ENCODE results near the gene SLC44A3. TPM values are rescaled to one million over a fixed set of nuclear protein-coding genes. Genes with fewer than 3 reads are reported as not detected.

The SLC44A3 gene
- total RNA-seq, 5 donors from 2014 or later (not counting 1 experiment from before 2014, with no cell fraction given): 0.30 to 0.99 (median 0.74) TPM; not detected in 1

DNA sequence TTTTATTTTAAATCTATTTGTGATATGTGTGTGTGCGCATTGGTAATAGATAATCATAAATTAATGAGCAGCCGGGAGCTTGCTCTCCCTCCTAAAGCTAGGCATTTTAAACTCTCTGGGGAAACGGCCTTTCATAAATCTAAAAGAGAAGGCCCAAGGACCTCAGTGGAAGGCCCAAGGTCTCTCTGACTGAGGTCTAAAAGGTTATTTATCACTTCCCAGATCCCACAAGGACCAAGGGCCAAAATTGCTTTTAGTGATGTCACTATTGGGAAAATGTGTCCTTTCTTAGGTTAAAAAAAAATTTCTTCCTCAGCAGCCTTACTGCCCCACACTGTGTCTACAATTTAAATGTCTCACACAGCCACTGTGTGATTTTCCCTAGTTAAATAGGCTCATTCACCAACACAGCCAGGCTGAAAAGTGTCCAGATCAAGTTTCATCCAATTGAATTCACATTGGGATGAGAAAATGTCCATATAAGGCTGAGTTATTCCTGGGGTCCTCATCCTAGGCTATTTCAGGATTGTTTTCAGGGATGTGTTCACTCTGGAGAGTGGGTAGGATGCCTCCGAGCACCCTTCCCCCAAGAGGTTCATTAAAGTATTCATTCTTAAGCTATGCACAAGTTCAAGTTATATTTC, 46.1 kb downstream of the SLC44A3 start:
- Mint-ChIP-seq H3K27me3 (peaks cover 0 to 3% of the 10 kb centered on the region in 2 donors), H3K27ac (no peak overlapping the region), H3K4me3 (no peak overlapping the region), H3K36me3 (no peaks in the 10 kb centered on the region), H3K4me1 (no peaks in the 10 kb centered on the region), H3K9me3 (no peaks in the 10 kb centered on the region)
- Histone ChIP-seq H3K36me3 (ENCODE audit: control insufficient read depth in 2 of 2, extremely low read depth in 1 of 2, insufficient read depth in 1 of 2, low read length in 1 of 2) (no peaks in the 10 kb centered on the region), H3K4me1 (ENCODE audit: control insufficient read depth in 1 of 2, extremely low read depth in 1 of 2, insufficient read depth in 2 of 2, low read length in 2 of 2) (no peaks in the 10 kb centered on the region), H3K27ac (ENCODE audit: low read length) (no peak overlapping the region), H3K4me3 (ENCODE audit: control insufficient read depth in 1 of 2, extremely low read depth in 1 of 2, low read length in 1 of 2) (no peak overlapping the region), H3K9me3 (no peaks in the 10 kb centered on the region), H3K27me3 (replicated peaks in 1 of 2; ENCODE audit: control insufficient read depth in 2 of 2, extremely low read depth in 1 of 2, insufficient read depth in 2 of 2, low read length in 1 of 2) (no peaks in the 10 kb centered on the region)
- ChIA-PET POLR2A (no interaction called here), CTCF (interaction anchor here in 1 of 2 donors (1.4 kb wide), 1 partner anchor 11 kb away, joined by 5 read pairs; no protein-coding TSS in a partner anchor)
- DNase-seq (no peak), ATAC-seq (replicated peaks in 1 of 4) (no peak)
- WGBS (ENCODE audit: insufficient coverage): no CpG with 5 or more reads among the region's 4 CpGs

DNA sequence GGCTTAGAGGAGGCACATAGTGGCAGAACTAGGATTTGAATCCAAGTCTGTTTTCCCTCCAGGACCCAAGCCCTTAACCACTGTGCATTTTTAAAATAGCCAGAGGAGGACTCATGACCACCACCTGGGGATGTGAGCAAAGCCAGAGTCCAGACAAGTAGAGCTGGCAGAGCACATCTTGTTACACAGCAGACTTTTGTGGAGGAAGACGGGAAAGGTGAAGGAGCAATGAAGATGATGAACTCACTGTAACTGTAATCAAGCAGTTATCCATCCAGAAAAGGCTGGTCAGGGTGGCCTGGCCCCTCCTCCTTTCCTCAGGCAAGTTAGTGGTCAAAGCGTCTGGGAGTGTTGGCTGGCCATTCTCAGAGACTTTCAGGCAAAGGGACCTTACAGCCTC, 50.9 kb downstream of the SLC44A3 start:
- Histone ChIP-seq H3K4me3 (ENCODE audit: control insufficient read depth in 1 of 2, extremely low read depth in 1 of 2, low read length in 1 of 2) (no peak overlapping the region), H3K9me3 (no peaks in the 10 kb centered on the region), H3K27ac (ENCODE audit: low read length) (no peak overlapping the region), H3K27me3 (replicated peaks in 1 of 2; ENCODE audit: control insufficient read depth in 2 of 2, extremely low read depth in 1 of 2, insufficient read depth in 2 of 2, low read length in 1 of 2) (peaks cover 0 to 3% of the 10 kb centered on the region in 2 experiments), H3K4me1 (ENCODE audit: control insufficient read depth in 1 of 2, extremely low read depth in 1 of 2, insufficient read depth in 2 of 2, low read length in 2 of 2) (no peaks in the 10 kb centered on the region), H3K36me3 (ENCODE audit: control insufficient read depth in 2 of 2, extremely low read depth in 1 of 2, insufficient read depth in 1 of 2, low read length in 1 of 2) (no peaks in the 10 kb centered on the region)
- H3K27me3 Mint-ChIP-seq: peaks cover 0 to 3% of the 10 kb centered on the region in 2 donors
- H3K27ac Mint-ChIP-seq: no peak overlapping the region
- WGBS (ENCODE audit: insufficient coverage): 100% methylated on average over 1 of the region's 2 CpGs
- ATAC-seq (replicated peaks in 1 of 4) (no peak), DNase-seq (no peak)
- POLR2A ChIA-PET: interaction anchor here in 1 of 2 donors (0.6 kb wide), 1 partner anchor 94 kb away, joined by 3 read pairs; no protein-coding TSS in a partner anchor
- no peaks in the 10 kb centered on the region for H3K36me3 Mint-ChIP-seq
- peaks cover 0 to 8% (median 7%) of the 10 kb centered on the region in 3 donors for H3K4me1 Mint-ChIP-seq
- H3K4me3 Mint-ChIP-seq: no peak overlapping the region
- H3K9me3 Mint-ChIP-seq: no peaks in the 10 kb centered on the region
- CTCF ChIA-PET: no interaction called here

DNA sequence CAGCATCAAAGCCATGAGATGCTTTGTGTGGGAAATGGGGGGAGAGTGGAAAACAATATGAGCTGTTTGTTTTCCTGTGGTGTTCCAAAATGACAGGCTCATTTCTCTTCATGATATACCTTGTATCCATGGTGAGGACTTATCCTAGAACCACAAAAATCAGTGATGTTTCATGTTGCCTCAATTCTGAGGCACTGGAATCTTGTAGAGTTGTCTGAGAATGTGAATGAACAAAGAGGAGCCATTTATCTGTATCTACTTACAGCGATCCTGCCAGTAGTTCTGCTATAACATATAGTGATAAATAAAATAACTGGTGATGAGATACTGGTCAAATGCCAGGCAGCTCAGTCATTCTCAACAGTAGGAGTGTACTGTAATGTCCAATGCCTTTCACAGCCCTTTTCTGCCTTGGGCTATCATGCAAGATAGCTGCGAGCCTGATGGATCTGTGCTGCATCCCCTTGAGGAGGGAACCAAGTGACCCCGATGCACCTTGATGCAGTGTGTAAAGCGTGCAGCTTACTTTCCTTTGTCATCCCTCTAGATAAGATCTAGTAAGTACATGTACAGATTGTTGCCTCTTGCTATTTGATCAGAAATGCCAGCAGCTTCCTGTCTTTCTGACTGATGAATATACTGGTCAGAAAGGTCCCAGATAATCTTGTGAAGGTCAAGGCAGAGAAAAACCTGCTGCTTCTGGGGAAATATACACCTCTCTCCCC, 52.8 kb downstream of the SLC44A3 start:
- Mint-ChIP-seq H3K27me3 (peaks cover 0 to 14% of the 10 kb centered on the region in 2 donors), H3K9me3 (no peaks in the 10 kb centered on the region), H3K27ac (no peak overlapping the region), H3K36me3 (no peaks in the 10 kb centered on the region), H3K4me1 (peaks cover 0 to 8% (median 7%) of the 10 kb centered on the region in 3 donors), H3K4me3 (no peak overlapping the region)
- Histone ChIP-seq H3K9me3 (no peaks in the 10 kb centered on the region), H3K4me1 (ENCODE audit: control insufficient read depth in 1 of 2, extremely low read depth in 1 of 2, insufficient read depth in 2 of 2, low read length in 2 of 2) (no peaks in the 10 kb centered on the region), H3K4me3 (ENCODE audit: control insufficient read depth in 1 of 2, extremely low read depth in 1 of 2, low read length in 1 of 2) (no peak overlapping the region), H3K36me3 (ENCODE audit: control insufficient read depth in 2 of 2, extremely low read depth in 1 of 2, insufficient read depth in 1 of 2, low read length in 1 of 2) (no peaks in the 10 kb centered on the region), H3K27ac (ENCODE audit: low read length) (no peak overlapping the region), H3K27me3 (replicated peaks in 1 of 2; ENCODE audit: control insufficient read depth in 2 of 2, extremely low read depth in 1 of 2, insufficient read depth in 2 of 2, low read length in 1 of 2) (peaks cover 0 to 3% of the 10 kb centered on the region in 2 experiments)
- ATAC-seq (replicated peaks in 1 of 4): no peak
- CTCF ChIA-PET: no interaction called here
- 80% methylated on average over 1 of the region's 4 CpGs for WGBS (ENCODE audit: insufficient coverage)
- POLR2A ChIA-PET: interaction anchor here in 1 of 2 donors (0.5 kb wide), 1 partner anchor 369 kb away, joined by 4 read pairs; no protein-coding TSS in a partner anchor
- DNase-seq: no peak

DNA sequence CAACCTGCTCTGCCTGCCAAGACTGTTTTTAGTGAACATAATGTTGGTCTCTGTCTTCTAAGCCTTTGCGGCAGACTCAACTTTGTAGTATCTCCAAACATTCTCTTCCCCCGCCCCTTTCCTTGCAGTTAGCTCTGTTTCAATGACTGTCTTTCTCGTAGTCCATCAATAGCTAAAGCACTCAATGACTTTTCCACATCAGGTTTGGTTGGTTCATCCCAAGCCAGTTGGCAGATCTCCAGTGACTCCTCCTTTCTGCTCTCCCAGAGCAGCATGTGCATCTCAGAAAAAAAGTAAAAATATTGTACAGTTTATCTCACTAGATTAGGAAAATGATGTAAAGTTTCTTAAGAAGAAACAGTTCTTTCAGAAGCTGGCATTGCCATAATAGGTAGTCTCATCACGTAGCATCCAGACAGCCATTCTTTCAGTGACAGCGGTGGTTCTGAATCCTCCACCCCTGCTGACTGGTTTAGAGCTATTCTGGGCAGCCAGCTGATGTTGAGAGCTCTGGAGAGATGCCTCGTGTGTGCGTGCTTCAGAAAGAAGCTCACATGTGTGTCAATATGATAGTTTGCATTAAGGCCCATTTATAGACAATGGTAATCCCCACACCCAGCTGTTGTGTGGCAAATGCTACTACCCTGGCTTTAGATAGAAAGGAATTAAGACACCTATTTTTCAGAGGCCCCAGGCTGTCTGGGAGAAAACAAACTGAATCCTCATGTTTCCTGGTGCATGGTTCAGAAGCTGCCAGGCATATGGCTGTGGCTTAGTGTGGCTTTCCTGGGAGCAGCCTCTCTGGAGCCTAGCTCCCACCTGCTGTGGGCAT, 53.6 kb downstream of the SLC44A3 start:
- DNase-seq (no peak), ATAC-seq (replicated peaks in 1 of 4) (no peak)
- no peaks in the 10 kb centered on the region for H3K9me3 Mint-ChIP-seq
- ChIA-PET CTCF (no interaction called here), POLR2A (interaction anchor here in 1 of 2 donors (0.5 kb wide), 1 partner anchor 368 kb away, joined by 4 read pairs; no protein-coding TSS in a partner anchor)
- WGBS (ENCODE audit: insufficient coverage): 88% methylated on average over 5 of the region's 7 CpGs
- no peak overlapping the region for H3K4me3 ChIP-seq (ENCODE audit: control insufficient read depth in 1 of 2, extremely low read depth in 1 of 2, low read length in 1 of 2)
- no peak overlapping the region for H3K27ac Mint-ChIP-seq
- no peaks in the 10 kb centered on the region for H3K36me3 ChIP-seq (ENCODE audit: control insufficient read depth in 2 of 2, extremely low read depth in 1 of 2, insufficient read depth in 1 of 2, low read length in 1 of 2)
- H3K36me3 Mint-ChIP-seq: no peaks in the 10 kb centered on the region
- H3K27me3 ChIP-seq (replicated peaks in 1 of 2; ENCODE audit: control insufficient read depth in 2 of 2, extremely low read depth in 1 of 2, insufficient read depth in 2 of 2, low read length in 1 of 2): peaks cover 0 to 3% of the 10 kb centered on the region in 2 experiments
- peaks cover 0 to 8% (median 7%) of the 10 kb centered on the region in 3 donors for H3K4me1 Mint-ChIP-seq
- no peaks in the 10 kb centered on the region for H3K9me3 ChIP-seq
- H3K27ac ChIP-seq (ENCODE audit: low read length): no peak overlapping the region
- H3K27me3 Mint-ChIP-seq: peaks cover 0 to 14% of the 10 kb centered on the region in 2 donors
- no peak overlapping the region for H3K4me3 Mint-ChIP-seq
- no peaks in the 10 kb centered on the region for H3K4me1 ChIP-seq (ENCODE audit: control insufficient read depth in 1 of 2, extremely low read depth in 1 of 2, insufficient read depth in 2 of 2, low read length in 2 of 2)

DNA sequence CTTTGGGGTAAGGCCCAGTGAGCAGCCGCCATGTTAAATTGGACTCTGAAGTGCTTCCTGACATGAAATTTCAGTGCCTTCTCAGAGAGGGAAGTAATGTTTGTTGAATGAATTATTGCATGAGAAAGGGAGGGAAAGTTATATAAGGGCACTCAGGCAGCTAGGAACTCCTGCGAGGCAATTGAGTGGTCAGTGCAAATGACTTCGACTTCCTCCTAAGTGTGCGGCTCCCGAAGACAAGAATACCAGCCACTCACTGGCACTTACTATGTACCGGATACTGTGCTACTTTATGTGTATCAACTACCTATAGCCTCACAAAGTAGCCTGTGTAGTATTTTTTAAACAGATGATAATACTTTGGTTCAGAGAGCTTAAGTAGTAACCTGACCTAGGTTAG, 54.3 kb downstream of the SLC44A3 start:
- H3K27ac Mint-ChIP-seq: no peak overlapping the region
- peaks cover 0 to 14% of the 10 kb centered on the region in 2 donors for H3K27me3 Mint-ChIP-seq
- POLR2A ChIA-PET: no interaction called here

DNA sequence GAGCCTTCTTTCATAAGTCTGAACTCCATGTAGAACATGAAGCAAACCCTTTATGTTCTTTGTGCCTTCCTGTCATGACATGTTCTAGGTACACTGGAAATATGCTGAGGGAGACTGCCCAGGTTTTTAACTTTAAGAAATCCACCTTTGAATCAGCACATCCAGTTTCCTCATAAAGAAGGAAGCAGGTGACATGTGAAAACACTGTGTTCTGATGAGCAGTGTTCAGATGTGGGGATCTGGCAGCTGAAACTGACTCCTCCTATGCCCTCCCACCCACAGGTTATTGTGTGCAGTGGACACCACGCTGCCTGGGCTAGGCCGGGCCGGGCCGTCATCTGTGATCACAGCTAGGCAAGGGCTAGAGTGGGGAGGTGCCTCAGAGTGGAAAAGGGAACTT, 55.6 kb downstream of the SLC44A3 start:
- H3K9me3 ChIP-seq: no peaks in the 10 kb centered on the region
- no peaks in the 10 kb centered on the region for H3K36me3 ChIP-seq (ENCODE audit: control insufficient read depth in 2 of 2, extremely low read depth in 1 of 2, insufficient read depth in 1 of 2, low read length in 1 of 2)
- ATAC-seq (replicated peaks in 1 of 4): peak in 1 of 4 experiments; percentile 29
- Mint-ChIP-seq H3K4me3 (no peak overlapping the region), H3K4me1 (peaks cover 0 to 8% (median 7%) of the 10 kb centered on the region in 3 donors), H3K27me3 (peaks cover 0 to 11% of the 10 kb centered on the region in 2 donors), H3K36me3 (no peaks in the 10 kb centered on the region), H3K27ac (no peak overlapping the region), H3K9me3 (no peaks in the 10 kb centered on the region)
- ChIA-PET CTCF (no interaction called here), POLR2A (no interaction called here)
- no CpG with 5 or more reads among the region's 4 CpGs for WGBS (ENCODE audit: insufficient coverage)
- H3K4me3 ChIP-seq (ENCODE audit: control insufficient read depth in 1 of 2, extremely low read depth in 1 of 2, low read length in 1 of 2): no peak overlapping the region
- H3K27ac ChIP-seq (ENCODE audit: low read length): no peak overlapping the region
- no peaks in the 10 kb centered on the region for H3K4me1 ChIP-seq (ENCODE audit: control insufficient read depth in 1 of 2, extremely low read depth in 1 of 2, insufficient read depth in 2 of 2, low read length in 2 of 2)
- peaks cover 0 to 3% of the 10 kb centered on the region in 2 experiments for H3K27me3 ChIP-seq (replicated peaks in 1 of 2; ENCODE audit: control insufficient read depth in 2 of 2, extremely low read depth in 1 of 2, insufficient read depth in 2 of 2, low read length in 1 of 2)
- DNase-seq: no peak

More for the DNA sequence above, 54.3 kb downstream of the SLC44A3 start:
- H3K27me3 ChIP-seq (replicated peaks in 1 of 2; ENCODE audit: control insufficient read depth in 2 of 2, extremely low read depth in 1 of 2, insufficient read depth in 2 of 2, low read length in 1 of 2): peaks cover 0 to 3% of the 10 kb centered on the region in 2 experiments
- CTCF ChIA-PET: interaction anchor here in 1 of 2 donors (0.6 kb wide), 1 partner anchor 20 kb away, joined by 3 read pairs; no protein-coding TSS in a partner anchor
- H3K9me3 ChIP-seq: no peaks in the 10 kb centered on the region
- no peak overlapping the region for H3K27ac ChIP-seq (ENCODE audit: low read length)
- H3K4me1 ChIP-seq (ENCODE audit: control insufficient read depth in 1 of 2, extremely low read depth in 1 of 2, insufficient read depth in 2 of 2, low read length in 2 of 2): no peaks in the 10 kb centered on the region
- H3K36me3 ChIP-seq (ENCODE audit: control insufficient read depth in 2 of 2, extremely low read depth in 1 of 2, insufficient read depth in 1 of 2, low read length in 1 of 2): no peaks in the 10 kb centered on the region
- Mint-ChIP-seq H3K4me3 (no peak overlapping the region), H3K9me3 (no peaks in the 10 kb centered on the region), H3K4me1 (peaks cover 0 to 8% (median 7%) of the 10 kb centered on the region in 3 donors), H3K36me3 (no peaks in the 10 kb centered on the region)
- ATAC-seq (replicated peaks in 1 of 4) (no peak), DNase-seq (no peak)
- WGBS (ENCODE audit: insufficient coverage): 89% methylated on average over 3 of the region's 6 CpGs
- H3K4me3 ChIP-seq (ENCODE audit: control insufficient read depth in 1 of 2, extremely low read depth in 1 of 2, low read length in 1 of 2): no peak overlapping the region
